ENCODE results near the gene PHC1.
"Not testable (repeated sequence)": the region's sequence is repeated elsewhere in the genome, so short reads cannot be mapped to it uniquely, and the experiment has no call there.

The PHC1 gene

GRCh38 chr12:8914033-8914715, at the start of gene PHC1:
Gene PHC1, plus strand, starts transcription at chr12:8914509. Its CDS starts 3,169 bp downstream, at chr12:8917678.
- DNase-seq = peak; percentile 78 to 86

- no peak for DNase-seq
These were observed 47.9 kb upstream of the PHC1 start for GRCh38 chr12:8866429-8866828.

- DNase-seq = no peak
These were observed 47.3 kb upstream of the PHC1 start for GRCh38 chr12:8867009-8867408.

GRCh38 chr12:8867786-8868185, 46.5 kb upstream of the PHC1 start:
- no peak for DNase-seq

GRCh38 chr12:8870586-8870985, 43.7 kb upstream of the PHC1 start:
- no peak for DNase-seq

GRCh38 chr12:8871068-8871467, 43.2 kb upstream of the PHC1 start:
- DNase-seq = no peak

- DNase-seq = no peak
These were observed 37.4 kb upstream of the PHC1 start for GRCh38 chr12:8876887-8877286.

- DNase-seq = no peak
These were observed 27.6 kb upstream of the PHC1 start for GRCh38 chr12:8886502-8887284.

- no peak for DNase-seq
These were observed 27.0 kb upstream of the PHC1 start for GRCh38 chr12:8887285-8887715.

- peak; percentile 50 to 77 for DNase-seq
These were observed 23.8 kb upstream of the PHC1 start for GRCh38 chr12:8890313-8891085.

- DNase-seq = no peak
These were observed 22.3 kb upstream of the PHC1 start for GRCh38 chr12:8891976-8892375.

- DNase-seq = no peak
These were observed 19.9 kb upstream of the PHC1 start for GRCh38 chr12:8894378-8894777.

GRCh38 chr12:8894986-8895385, 19.3 kb upstream of the PHC1 start:
- no peak for DNase-seq

GRCh38 chr12:8897081-8897480, 17.2 kb upstream of the PHC1 start:
- DNase-seq = no peak

- DNase-seq = no peak
These were observed 14.5 kb upstream of the PHC1 start for GRCh38 chr12:8899830-8900229.

- not testable (repeated sequence) for DNase-seq
These were observed 11.6 kb upstream of the PHC1 start for GRCh38 chr12:8902703-8903102.

- DNase-seq = no peak
These were observed 10.7 kb upstream of the PHC1 start for GRCh38 chr12:8903646-8904045.

- DNase-seq = no peak
These were observed 9.6 kb upstream of the PHC1 start for GRCh38 chr12:8904665-8905064.

- DNase-seq = no peak
These were observed 8.8 kb upstream of the PHC1 start for GRCh38 chr12:8905546-8905945.

GRCh38 chr12:8906266-8907180, 7.8 kb upstream of the PHC1 start:
- no peak for DNase-seq

GRCh38 chr12:8907513-8907912, 6.8 kb upstream of the PHC1 start:
- no peak for DNase-seq

GRCh38 chr12:8909752-8910151, 4.6 kb upstream of the PHC1 start:
- no peak for DNase-seq

All from activated CD4-positive, alpha-beta T cell treated with anti-CD3 and anti-CD28 coated beads for 4 hours (primary cell).